Renal cortex interstitium (tissue), 15 donors: Measurements from ENCODE around the gene CARD9. TPM values are rescaled to one million over a fixed set of nuclear protein-coding genes. Genes with fewer than 3 reads are reported as not detected.
"Not testable (repeated sequence)": the region's sequence is repeated elsewhere in the genome, so short reads cannot be mapped to it uniquely, and the experiment has no call there.

Experiments used
- DNase-seq, 11 donors: peaks; one replicate each; pipeline ENCODE4 v3.0.0-alpha.2; 2013; ENCODE audit warnings: low read depth in 9 of 11, low spot score in 4 of 11; ENCODE audit errors: extremely low read depth in 1 of 11
- long read RNA-seq, 16 experiments: transcript quantifications; one replicate each; lab custom pipeline, GENCODE V29; 2026
- polyA plus RNA-seq, 3 donors: library from polyadenylated mRNA; unstranded; fragments of 120-200 nt; gene quantifications; one replicate each; pipeline ENCODE4 v1.2.1, GENCODE V29; 2013; ENCODE audit not compliant: insufficient read length in 3 of 3

Gene CARD9
- 1 to 10 TPM; 1.3 to 3.2 (median 3.0) TPM for polyA plus RNA-seq
- long read RNA-seq, donor 1 = 0 reads
- long read RNA-seq, donor 2 = 0 reads
- long read RNA-seq, donor 3, partial matches to known transcripts = 0 of 1 reads
- long read RNA-seq, donor 3, other reads (novel, unspliced or antisense) = 0 of 1 reads
- long read RNA-seq, donor 4, partial matches to known transcripts = 0 of 1 reads
- long read RNA-seq, donor 4, other reads (novel, unspliced or antisense) = 0 of 1 reads
- long read RNA-seq, donor 5 = 0 reads
- long read RNA-seq, donor 6 = 0 reads
- long read RNA-seq, donor 7 = 0 reads
- long read RNA-seq, donor 8 = 0 reads
- long read RNA-seq, donor 9 = 0 reads
- long read RNA-seq, donor 10, partial matches to known transcripts = 7 of 7 reads
- long read RNA-seq, donor 10, other reads (novel, unspliced or antisense) = 0 of 7 reads
- long read RNA-seq, donor 11 = 0 reads
- long read RNA-seq, donor 12 = 0 reads
- long read RNA-seq, donor 13 = 0 reads
- long read RNA-seq, donor 14 = 0 reads
- long read RNA-seq, donor 15 = 0 reads
- long read RNA-seq, donor 16 = 0 reads

- DNase-seq = no peak
These were observed at the start of gene CARD9 for GRCh38 chr9:136373300-136374182. TSS of gene CARD9 (minus strand) at chr9:136373669. CDS start at chr9:136372078, 1,591 bp downstream.

DNA sequence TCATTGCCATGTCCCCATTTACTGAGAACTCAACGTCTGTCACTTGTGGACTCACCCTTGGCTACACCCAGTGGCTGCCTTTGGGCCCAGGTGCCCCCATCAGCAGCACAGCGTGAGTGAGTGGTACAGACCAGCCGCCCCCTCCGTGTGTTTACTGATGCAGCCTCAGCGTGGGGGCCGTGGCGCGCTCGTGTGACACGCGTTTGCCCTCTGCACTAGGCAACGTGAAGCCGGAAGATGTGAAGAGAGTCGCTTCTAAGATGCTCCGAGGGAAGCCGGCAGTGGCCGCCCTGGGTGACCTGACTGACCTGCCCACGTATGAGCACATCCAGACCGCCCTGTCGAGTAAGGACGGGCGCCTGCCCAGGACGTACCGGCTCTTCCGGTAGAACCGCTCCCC lies 49.4 kb upstream of the CARD9 start:
- DNase-seq = no peak

- DNase-seq = no peak
These were observed 48.3 kb upstream of the CARD9 start for GRCh38 chr9:136421791-136422190.

DNA sequence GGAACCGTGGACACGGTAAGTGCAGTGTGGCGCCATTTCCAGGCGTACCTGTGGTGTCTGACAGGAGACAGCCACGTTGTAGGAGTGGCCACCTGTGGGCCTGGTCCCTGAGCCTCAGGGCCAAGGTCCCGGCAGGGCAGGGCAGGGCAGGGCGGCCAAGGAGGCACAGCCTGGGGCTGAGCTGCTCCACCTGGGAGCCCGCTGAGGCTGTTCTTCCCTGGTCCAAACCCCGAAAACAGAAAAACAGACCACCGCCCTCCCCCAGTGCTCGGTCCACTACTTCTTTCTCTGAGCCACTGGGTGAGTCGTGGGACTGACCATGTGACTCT lies 45.6 kb upstream of the CARD9 start:
- DNase-seq = no peak

GRCh38 chr9:136418182-136419091 lies 45.0 kb upstream of the CARD9 start:
- DNase-seq = no peak

DNA sequence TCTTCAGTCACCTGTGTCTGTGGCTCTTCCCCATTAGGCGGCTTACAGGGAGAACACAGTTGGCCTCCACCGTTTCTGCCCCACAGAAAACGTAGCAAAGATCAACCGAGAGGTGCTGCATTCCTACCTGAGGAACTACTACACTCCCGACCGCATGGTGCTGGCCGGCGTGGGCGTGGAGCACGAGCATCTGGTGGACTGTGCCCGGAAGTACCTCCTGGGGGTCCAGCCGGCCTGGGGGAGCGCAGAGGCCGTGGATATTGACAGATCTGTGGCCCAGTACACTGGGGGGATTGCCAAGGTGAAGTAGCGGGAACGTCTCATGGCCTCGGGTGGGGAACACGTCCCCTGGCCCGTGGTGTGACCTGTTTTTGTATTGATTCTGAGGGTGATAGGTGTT lies 43.4 kb upstream of the CARD9 start:
- DNase-seq = no peak

DNA sequence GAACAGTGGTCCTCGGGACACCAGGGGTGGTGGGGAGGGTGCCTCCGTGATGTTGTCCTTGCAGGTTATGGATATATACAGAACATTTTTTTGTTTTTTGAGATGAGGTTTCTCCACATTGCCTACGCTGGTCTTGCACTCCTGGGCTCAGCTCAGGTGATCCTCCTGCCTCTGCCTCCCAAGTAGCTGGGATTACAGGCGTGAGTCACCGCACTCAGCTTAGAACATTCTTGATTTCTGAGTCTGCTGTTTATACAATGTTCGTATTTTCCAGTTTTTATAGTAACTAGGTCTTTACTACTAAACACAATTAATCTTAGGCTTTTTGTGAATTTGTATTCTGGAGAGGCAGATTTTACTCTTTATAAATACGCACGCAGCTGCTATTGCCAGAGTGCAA lies 43.0 kb upstream of the CARD9 start:
- DNase-seq = no peak

- DNase-seq = no peak
These were observed 39.5 kb upstream of the CARD9 start for GRCh38 chr9:136412962-136413361.

GRCh38 chr9:136411378-136411777 lies 37.9 kb upstream of the CARD9 start:
- no peak for DNase-seq

- DNase-seq = peak; percentile 68 to 90 (median 85)
These were observed 37.2 kb upstream of the CARD9 start, which contains the start of the genes ENTR1 and PMPCA for GRCh38 chr9:136410500-136411287. TSS of gene ENTR1 (minus strand) at chr9:136410614. CDS start at chr9:136410397, 217 bp downstream. TSS of gene PMPCA (plus strand) at chr9:136410658. CDS start at chr9:136410669, 11 bp downstream.

DNA sequence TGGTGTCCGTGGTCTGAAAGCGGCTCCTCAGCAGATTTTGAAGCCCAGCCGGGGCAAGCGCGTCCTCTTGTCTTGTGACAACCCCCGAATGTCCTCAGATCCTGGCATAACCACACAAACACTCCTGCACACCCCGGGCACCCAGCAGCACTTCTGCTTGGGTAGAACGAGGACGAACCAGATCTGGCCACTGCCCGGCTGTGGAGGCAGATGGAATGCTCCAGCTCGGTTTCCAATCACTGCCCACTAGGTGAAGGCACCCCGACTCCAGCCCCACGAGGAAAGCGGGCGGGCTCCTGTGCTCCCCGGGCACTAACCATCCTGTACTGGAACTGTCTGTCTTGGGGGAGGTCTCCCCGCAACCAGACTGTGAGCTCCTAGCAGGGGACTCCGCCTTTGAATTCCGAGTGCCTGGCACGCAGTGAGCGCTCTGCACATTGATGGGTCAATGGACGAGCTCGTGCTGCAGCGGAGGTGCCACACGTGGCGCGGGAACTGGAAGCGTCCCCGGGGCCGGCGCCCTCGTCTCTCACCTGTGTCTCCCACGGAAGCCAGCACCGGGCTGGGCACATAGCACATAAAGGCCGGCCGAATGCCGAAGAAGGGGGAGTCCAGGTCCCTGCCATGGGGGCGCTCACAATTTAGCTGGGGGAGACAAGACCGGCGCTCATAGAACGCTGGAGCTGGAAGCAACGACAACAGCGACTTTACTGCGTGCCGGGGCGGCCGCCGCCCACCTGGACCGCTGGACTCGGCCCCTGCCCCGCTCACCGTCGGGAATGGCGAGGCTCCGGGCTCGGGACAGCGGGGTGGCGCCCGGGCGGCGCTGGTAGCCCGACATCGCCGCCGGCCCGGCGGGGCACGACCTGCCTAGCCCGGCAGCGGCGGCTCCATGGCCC lies 36.3 kb upstream of the CARD9 start:
- DNase-seq = peak in 1 of 11 donors; percentile 8

DNA sequence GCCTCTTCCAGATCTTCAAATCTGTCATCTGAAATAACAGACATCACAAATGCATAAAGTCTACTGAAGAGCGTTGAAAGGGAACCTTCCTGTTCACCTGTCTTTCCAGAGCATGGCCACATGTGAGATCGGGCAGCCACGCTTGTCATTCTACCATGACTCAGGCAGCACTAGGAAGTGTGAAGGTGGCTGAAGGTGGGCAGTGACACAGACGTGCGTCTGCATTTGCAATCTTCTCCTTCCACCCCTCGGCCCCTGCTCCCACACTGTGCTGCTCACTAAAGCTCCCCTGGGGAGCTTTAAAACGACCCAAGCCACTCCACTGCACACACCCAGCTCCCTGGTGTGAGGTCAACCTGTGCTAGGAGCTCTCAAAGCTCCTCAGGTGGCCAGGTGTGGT lies 34.4 kb upstream of the CARD9 start:
- DNase-seq = no peak

- DNase-seq = not testable (repeated sequence)
These were observed 33.6 kb upstream of the CARD9 start for GRCh38 chr9:136407061-136407460.

DNA sequence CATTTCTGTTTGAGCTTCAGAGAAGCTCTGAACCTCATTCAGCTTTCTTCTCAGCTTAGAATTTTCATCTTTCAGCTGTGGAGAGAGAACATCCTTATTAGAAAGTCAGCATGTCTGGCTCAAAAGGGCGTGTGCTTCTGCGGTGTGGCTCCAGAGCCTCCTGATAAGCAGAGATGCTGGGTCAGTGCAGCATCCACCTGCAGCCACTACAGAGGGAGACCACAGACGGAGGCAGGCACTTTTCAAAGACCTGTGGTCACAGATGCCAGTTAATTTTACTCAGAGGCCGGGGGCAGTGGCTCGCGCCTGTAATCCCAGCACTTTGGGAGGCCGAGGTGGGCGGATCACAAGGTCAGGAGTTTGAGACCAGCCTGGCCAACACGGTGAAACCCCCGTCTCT lies 32.4 kb upstream of the CARD9 start:
- not testable (repeated sequence) for DNase-seq

DNA sequence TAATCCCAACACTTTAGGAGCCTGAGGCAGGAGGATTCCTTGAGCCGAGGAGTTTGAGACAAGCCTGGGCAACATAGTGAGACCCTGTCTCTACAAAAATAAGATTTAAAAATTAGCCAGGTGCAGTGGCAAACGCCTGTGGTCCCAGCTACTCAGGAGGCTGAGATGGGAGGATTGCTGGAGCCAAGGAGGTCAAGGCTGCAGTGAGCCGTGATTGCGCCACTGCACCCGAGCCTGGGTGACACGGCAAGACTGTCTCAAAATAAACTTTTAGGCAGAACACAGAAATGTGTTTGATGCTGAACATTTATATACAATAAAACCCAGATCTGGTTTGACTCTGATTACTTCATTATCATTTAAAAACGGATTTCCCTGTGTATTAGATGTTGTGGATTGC lies 32.0 kb upstream of the CARD9 start:
- no peak for DNase-seq

DNA sequence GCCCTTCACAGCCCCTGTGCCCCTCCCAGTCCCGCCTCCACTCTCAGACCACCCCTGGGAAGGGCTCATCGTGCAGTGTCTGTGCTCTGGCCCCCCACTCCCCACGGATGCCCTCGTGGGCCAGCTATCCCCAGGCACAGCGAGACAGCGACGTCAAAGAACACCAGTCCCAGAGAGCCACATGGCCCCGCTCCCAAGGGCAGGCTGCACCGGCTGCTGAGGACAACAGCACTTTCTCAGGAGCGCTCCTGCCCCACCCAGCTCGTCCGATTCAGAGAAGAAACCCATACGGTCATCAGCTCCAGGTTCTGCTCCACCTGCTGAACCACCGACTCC lies 31.3 kb upstream of the CARD9 start:
- no peak for DNase-seq
